ENCODE results near the gene FBXW12. TPM values are rescaled to one million over a fixed set of nuclear protein-coding genes. Genes with fewer than 3 reads are reported as not detected.

The FBXW12 gene
- total RNA-seq, 1 experiment from 2014 or later: 0.74 TPM

DNA sequence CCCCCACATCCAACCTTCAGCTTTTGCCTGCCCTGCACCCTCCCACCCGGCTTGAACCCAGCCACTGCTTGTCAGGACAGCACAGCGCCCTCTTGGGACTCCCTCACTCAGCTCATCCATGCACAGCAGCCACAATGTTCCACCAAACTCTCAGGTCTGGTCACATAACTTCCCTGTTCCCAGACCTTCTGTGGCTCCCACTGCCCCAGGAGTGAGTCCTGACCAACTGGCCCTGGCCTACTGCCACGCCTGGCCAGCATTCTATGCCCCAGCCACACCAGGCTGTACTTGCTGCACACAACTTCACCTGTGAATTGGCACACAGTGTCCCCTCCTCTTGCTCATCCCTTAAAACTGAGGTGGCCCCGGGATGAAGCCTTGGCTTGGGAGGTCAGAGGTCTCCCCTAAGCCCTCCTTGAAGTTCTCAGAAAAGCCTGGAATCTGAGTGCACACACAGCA is 36.8 kb downstream of the FBXW12 start:
- Histone ChIP-seq H3K4me1 (ENCODE audit: insufficient read depth, low read length) (no peaks in the 10 kb centered on the region), H3K56ac (ENCODE audit: insufficient read length, low read depth, low read length) (no peak overlapping the region), H4K8ac (replicated peaks; ENCODE audit: insufficient read length, low read depth, low read length) (no peak overlapping the region), H3K23me2 (ENCODE audit: insufficient read length, low read depth, low read length, poor library complexity, severe bottlenecking) (no peaks in the 10 kb centered on the region), H3K4me2 (ENCODE audit: insufficient read depth, insufficient read length, low read length) (no peak overlapping the region), H3K79me2 (ENCODE audit: insufficient read depth, low read length) (no peaks in the 10 kb centered on the region), H2AFZ (ENCODE audit: low read length) (no peak overlapping the region), H2BK5ac (ENCODE audit: insufficient read length, low read length) (no peak overlapping the region), H4K91ac (ENCODE audit: insufficient read length, low read depth, low read length) (no peak overlapping the region), H3K27me3 (ENCODE audit: insufficient read depth, low read length) (no peaks in the 10 kb centered on the region), H3K9ac (ENCODE audit: extremely low read depth, insufficient read length, low read length) (no peak overlapping the region), H2BK20ac (ENCODE audit: low read depth, low read length, poor library complexity, severe bottlenecking) (no peak overlapping the region), H3K14ac (ENCODE audit: insufficient read depth, low read length) (no peak overlapping the region), H4K20me1 (ENCODE audit: control insufficient read depth, insufficient read depth, insufficient read length) (no peaks in the 10 kb centered on the region), H3K23ac (ENCODE audit: insufficient read length, low read depth, low read length) (no peak overlapping the region), H2BK120ac (ENCODE audit: low read depth, low read length, poor library complexity, severe bottlenecking) (no peak overlapping the region), H3K27ac (ENCODE audit: insufficient read length, low read depth, low read length) (no peak overlapping the region), H2BK15ac (ENCODE audit: low read depth, low read length) (no peak overlapping the region), H3K9me3 (ENCODE audit: control insufficient read depth, low read depth, low read length) (no peaks in the 10 kb centered on the region), H3T11ph (ENCODE audit: low read length) (no peak overlapping the region), H2BK12ac (ENCODE audit: insufficient read length, low read depth, low read length) (no peak overlapping the region), H3K4ac (ENCODE audit: low read depth, low read length) (no peak overlapping the region), H3K79me1 (ENCODE audit: insufficient read depth, low read depth, low read length, poor library complexity, severe bottlenecking) (no peaks in the 10 kb centered on the region), H3K18ac (ENCODE audit: insufficient read length, low read depth, low read length) (no peak overlapping the region), H4K5ac (ENCODE audit: insufficient read length, low read depth, low read length) (no peak overlapping the region), H2AK5ac (ENCODE audit: insufficient read length, low read length) (no peak overlapping the region)
- WGBS (ENCODE audit: extremely low coverage, insufficient read length, low lambda C conversion rate): no CpG with 5 or more reads among the region's 4 CpGs
- no peaks in the 10 kb centered on the region for H3K9me3 Mint-ChIP-seq
- peak; percentile 33 for DNase-seq
- TF ChIP-seq, protein P1, sequence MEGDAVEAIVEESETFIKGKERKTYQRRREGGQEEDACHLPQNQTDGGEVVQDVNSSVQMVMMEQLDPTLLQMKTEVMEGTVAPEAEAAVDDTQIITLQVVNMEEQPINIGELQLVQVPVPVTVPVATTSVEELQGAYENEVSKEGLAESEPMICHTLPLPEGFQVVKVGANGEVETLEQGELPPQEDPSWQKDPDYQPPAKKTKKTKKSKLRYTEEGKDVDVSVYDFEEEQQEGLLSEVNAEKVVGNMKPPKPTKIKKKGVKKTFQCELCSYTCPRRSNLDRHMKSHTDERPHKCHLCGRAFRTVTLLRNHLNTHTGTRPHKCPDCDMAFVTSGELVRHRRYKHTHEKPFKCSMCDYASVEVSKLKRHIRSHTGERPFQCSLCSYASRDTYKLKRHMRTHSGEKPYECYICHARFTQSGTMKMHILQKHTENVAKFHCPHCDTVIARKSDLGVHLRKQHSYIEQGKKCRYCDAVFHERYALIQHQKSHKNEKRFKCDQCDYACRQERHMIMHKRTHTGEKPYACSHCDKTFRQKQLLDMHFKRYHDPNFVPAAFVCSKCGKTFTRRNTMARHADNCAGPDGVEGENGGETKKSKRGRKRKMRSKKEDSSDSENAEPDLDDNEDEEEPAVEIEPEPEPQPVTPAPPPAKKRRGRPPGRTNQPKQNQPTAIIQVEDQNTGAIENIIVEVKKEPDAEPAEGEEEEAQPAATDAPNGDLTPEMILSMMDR (conservative IDR thresholded peaks at IDR 0.05): peak; percentile 41
- peak overlapping the region in 2 of 3 experiments; percentile 71 to 91; a peak in 2 of 7 replicates for H3K27ac Mint-ChIP-seq
- H3K4me3 Mint-ChIP-seq: no peak overlapping the region
- H3K4me1 Mint-ChIP-seq: no peaks in the 10 kb centered on the region
- H3K27me3 Mint-ChIP-seq (ENCODE audit: low read depth): no peaks in the 10 kb centered on the region; the same call in 1 of the 2 replicates
- H3K36me3 Mint-ChIP-seq (ENCODE audit: insufficient read depth in 1 of 3, low read depth in 3 of 3): peaks cover 59 to 96% (median 93%) of the 10 kb centered on the region in 3 experiments
